ENCODE results near the gene PSG2.

DNA sequence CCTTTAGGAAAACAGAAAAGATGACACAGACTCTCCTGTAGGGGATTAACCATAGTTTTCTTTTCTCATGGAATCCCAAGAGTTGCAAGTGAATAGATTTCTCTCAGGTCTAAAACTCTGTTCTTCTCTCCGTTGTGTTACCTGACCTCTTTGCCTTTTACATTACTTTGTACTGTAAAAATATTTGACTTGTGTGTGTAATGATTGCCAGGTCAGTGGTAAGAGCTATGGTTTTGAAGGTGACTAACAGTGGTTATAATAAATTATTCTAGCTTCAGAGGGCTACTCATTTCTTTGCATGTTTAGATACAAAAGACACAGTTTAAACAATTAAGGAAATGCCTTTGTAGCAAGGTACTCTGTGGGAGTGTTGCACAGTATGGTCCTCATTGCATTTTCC lies 23.0 kb upstream of the PSG2 start:
- TF ChIP-seq, protein P1, sequence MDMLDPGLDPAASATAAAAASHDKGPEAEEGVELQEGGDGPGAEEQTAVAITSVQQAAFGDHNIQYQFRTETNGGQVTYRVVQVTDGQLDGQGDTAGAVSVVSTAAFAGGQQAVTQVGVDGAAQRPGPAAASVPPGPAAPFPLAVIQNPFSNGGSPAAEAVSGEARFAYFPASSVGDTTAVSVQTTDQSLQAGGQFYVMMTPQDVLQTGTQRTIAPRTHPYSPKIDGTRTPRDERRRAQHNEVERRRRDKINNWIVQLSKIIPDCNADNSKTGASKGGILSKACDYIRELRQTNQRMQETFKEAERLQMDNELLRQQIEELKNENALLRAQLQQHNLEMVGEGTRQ (IDR thresholded peaks at IDR 0.05; ENCODE audit: borderline replicate concordance, low read depth, low read length): no peak
- TF ChIP-seq TCF12 (IDR thresholded peaks at IDR 0.05) (no peak), NRF1 (IDR thresholded peaks at IDR 0.05; ENCODE audit: low read depth, low read length) (no peak), EZH2phosphoT487 (IDR thresholded peaks at IDR 0.05; ENCODE audit: borderline replicate concordance, low read depth) (no peak), YY1 (IDR thresholded peaks at IDR 0.05; ENCODE audit: low read depth) (no peak)
- TF ChIP-seq, protein P2, sequence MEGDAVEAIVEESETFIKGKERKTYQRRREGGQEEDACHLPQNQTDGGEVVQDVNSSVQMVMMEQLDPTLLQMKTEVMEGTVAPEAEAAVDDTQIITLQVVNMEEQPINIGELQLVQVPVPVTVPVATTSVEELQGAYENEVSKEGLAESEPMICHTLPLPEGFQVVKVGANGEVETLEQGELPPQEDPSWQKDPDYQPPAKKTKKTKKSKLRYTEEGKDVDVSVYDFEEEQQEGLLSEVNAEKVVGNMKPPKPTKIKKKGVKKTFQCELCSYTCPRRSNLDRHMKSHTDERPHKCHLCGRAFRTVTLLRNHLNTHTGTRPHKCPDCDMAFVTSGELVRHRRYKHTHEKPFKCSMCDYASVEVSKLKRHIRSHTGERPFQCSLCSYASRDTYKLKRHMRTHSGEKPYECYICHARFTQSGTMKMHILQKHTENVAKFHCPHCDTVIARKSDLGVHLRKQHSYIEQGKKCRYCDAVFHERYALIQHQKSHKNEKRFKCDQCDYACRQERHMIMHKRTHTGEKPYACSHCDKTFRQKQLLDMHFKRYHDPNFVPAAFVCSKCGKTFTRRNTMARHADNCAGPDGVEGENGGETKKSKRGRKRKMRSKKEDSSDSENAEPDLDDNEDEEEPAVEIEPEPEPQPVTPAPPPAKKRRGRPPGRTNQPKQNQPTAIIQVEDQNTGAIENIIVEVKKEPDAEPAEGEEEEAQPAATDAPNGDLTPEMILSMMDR (IDR thresholded peaks at IDR 0.05): no peak

Measured in SK-N-SH (cell line).